H1 (cell line): ENCODE results near the gene RAB2B. TPM values are rescaled to one million over a fixed set of nuclear protein-coding genes. Genes with fewer than 3 reads are reported as not detected.

Experiments used
- CTCF ChIA-PET: fragments of 300-600 bp; sonication (Branson Sonifier 250); formaldehyde crosslinking; loops from one replicate; lab custom pipeline; 2021; ENCODE audit not compliant: partially characterized antibody; lab: Charles Lee
- POLR2A ChIA-PET: fragments of 300-600 bp; sonication (Branson Sonifier 250); formaldehyde crosslinking; loops from one replicate; lab custom pipeline; 2021; ENCODE audit warnings: inconsistent platforms; ENCODE audit not compliant: partially characterized antibody; lab: Charles Lee
- DNase-seq, 2 experiments: peaks; one replicate each; pipeline versions ENCODE4 v3.0.0 to v3.0.0-alpha.2; 2010 to 2022; ENCODE audit warnings: low spot score in 2 of 2, low read depth in 1 of 2, mixed read lengths in 1 of 2
- FAIRE-seq: peaks from 2 replicates; lab custom pipeline; 2011; peaks lifted over from hg19 to GRCh38; lab: Jason Lieb, UNC
- H2AFZ ChIP-seq: 2 replicates; pipeline ENCODE4 v1.8.1; 2012; ENCODE audit warnings: low read length, inconsistent platforms
- H2AK5ac ChIP-seq: 2 replicates; pipeline ENCODE4 v1.6.1; 2013; ENCODE audit warnings: low read depth, low read length
- H2BK120ac ChIP-seq: replicated peaks from 2 replicates; pipeline ENCODE3; 2013; ENCODE audit warnings: low read depth, low read length, inconsistent platforms
- H2BK12ac ChIP-seq: 2 replicates; pipeline ENCODE4 v1.6.1; 2013; ENCODE audit warnings: low read depth, low read length
- H2BK15ac ChIP-seq: 2 replicates; pipeline ENCODE4 v1.6.1; 2013; ENCODE audit warnings: low read length
- H2BK20ac ChIP-seq: 2 replicates; pipeline ENCODE4 v1.6.1; 2013; ENCODE audit warnings: low read length
- H2BK5ac ChIP-seq: 2 replicates; pipeline ENCODE4 v1.6.1; 2013; ENCODE audit warnings: low read depth, low read length
- H3K14ac ChIP-seq: 2 replicates; pipeline ENCODE4 v1.6.1; 2013; ENCODE audit warnings: inconsistent platforms; ENCODE audit not compliant: insufficient read length
- H3K18ac ChIP-seq: 2 replicates; pipeline ENCODE4 v1.6.1; 2013; ENCODE audit warnings: low read length; ENCODE audit errors: extremely low read depth
- H3K23ac ChIP-seq: 2 replicates; pipeline ENCODE4 v1.6.1; 2013; ENCODE audit warnings: inconsistent platforms; ENCODE audit not compliant: insufficient read length
- H3K23me2 ChIP-seq: 2 replicates; pipeline ENCODE4 v1.6.1; 2013; ENCODE audit warnings: low read depth, low read length
- H3K27ac ChIP-seq: 2 replicates; pipeline ENCODE4 v1.6.1; 2011; ENCODE audit warnings: low read depth, low read length, inconsistent platforms
- H3K27me3 ChIP-seq, 4 experiments: replicated peaks in 1 of 4; 1 replicate in 1 of 4; 2 replicates in 3 of 4; pipeline versions ENCODE4 v1.6.1 to v1.8.1; 2011 to 2013; ENCODE audit warnings: low read length in 3 of 4, mild to moderate bottlenecking in 3 of 4, inconsistent platforms in 2 of 4, mixed read lengths in 2 of 4, moderate library complexity in 1 of 4; ENCODE audit not compliant: control insufficient read depth in 3 of 4, insufficient read depth in 3 of 4; ENCODE audit errors: extremely low read depth in 1 of 4
- H3K36me3 ChIP-seq, 4 experiments: 2 replicates each; pipeline versions ENCODE4 v1.6.1 to v1.8.1; 2011 to 2013; ENCODE audit warnings: mild to moderate bottlenecking in 4 of 4, low read length in 3 of 4, moderate library complexity in 2 of 4, control low read depth in 1 of 4, inconsistent platforms in 1 of 4; ENCODE audit not compliant: insufficient read depth in 4 of 4, control insufficient read depth in 2 of 4
- H3K4ac ChIP-seq: replicated peaks from 2 replicates; pipeline ENCODE3; 2013; ENCODE audit warnings: low read length, low read depth, mixed read lengths, inconsistent platforms; ENCODE audit not compliant: insufficient read length
- H3K4me1 ChIP-seq, 4 experiments: replicated peaks in 1 of 4; 1 replicate in 1 of 4; 2 replicates in 3 of 4; pipeline versions ENCODE4 v1.6.1 to v1.8.1; 2011 to 2013; ENCODE audit warnings: low read length in 3 of 4, inconsistent platforms in 2 of 4, mixed read lengths in 1 of 4; ENCODE audit not compliant: insufficient read depth in 4 of 4, control insufficient read depth in 3 of 4
- H3K4me2 ChIP-seq, 2 experiments: 2 replicates each; pipeline versions ENCODE4 v1.6.1 to v1.8.1; 2011 to 2013; ENCODE audit warnings: low read depth in 2 of 2, low read length in 2 of 2, control low read depth in 1 of 2, inconsistent platforms in 1 of 2, mild to moderate bottlenecking in 1 of 2; ENCODE audit not compliant: insufficient read depth in 1 of 2
- H3K4me3 ChIP-seq, 4 experiments: fragments of 200-600, 300-600 bp in 1 of 4; sonication (generic), shearing (Covaris generic), sonication (Bioruptor Twin) in 1 of 4; 2 replicates each; pipeline versions ENCODE4 v1.5.1 to v1.8.1; 2011 to 2016; ENCODE audit warnings: low read length in 4 of 4, low read depth in 3 of 4, control low read depth in 2 of 4, inconsistent platforms in 2 of 4, mild to moderate bottlenecking in 2 of 4, mixed read lengths in 1 of 4, moderate library complexity in 1 of 4; ENCODE audit not compliant: insufficient read depth in 2 of 4; ENCODE audit errors: extremely low read depth in 1 of 4
- H3K56ac ChIP-seq: replicated peaks from 2 replicates; pipeline ENCODE3; 2013; ENCODE audit warnings: low read depth, mild to moderate bottlenecking, mixed read lengths, low read length, inconsistent platforms; ENCODE audit not compliant: insufficient read length
- H3K79me1 ChIP-seq: 2 replicates; pipeline ENCODE4 v1.6.1; 2013; ENCODE audit warnings: low read depth, low read length, control low read depth
- H3K79me2 ChIP-seq, 2 experiments: 2 replicates each; pipeline versions ENCODE4 v1.6.1 to v1.8.1; 2012 to 2013; ENCODE audit warnings: low read length in 2 of 2, mild to moderate bottlenecking in 2 of 2, inconsistent platforms in 1 of 2; ENCODE audit not compliant: insufficient read depth in 2 of 2, control insufficient read depth in 1 of 2
- H3K9ac ChIP-seq, 4 experiments: replicated peaks in 1 of 4; 1 replicate in 1 of 4; 2 replicates in 3 of 4; pipeline versions ENCODE4 v1.6.1 to v1.8.1; 2011 to 2013; ENCODE audit warnings: low read depth in 3 of 4, low read length in 3 of 4, control low read depth in 2 of 4, mild to moderate bottlenecking in 2 of 4, moderate library complexity in 2 of 4, inconsistent platforms in 1 of 4; ENCODE audit errors: extremely low read depth in 1 of 4
- H3K9me3 ChIP-seq, 2 experiments: 2 replicates each; pipeline versions ENCODE4 v1.6.1 to v1.8.1; 2012 to 2013; ENCODE audit warnings: mild to moderate bottlenecking in 2 of 2, moderate library complexity in 2 of 2, control low read depth in 1 of 2, inconsistent platforms in 1 of 2, low read depth in 1 of 2, low read length in 1 of 2, mixed read lengths in 1 of 2; ENCODE audit not compliant: insufficient read depth in 2 of 2
- H4K20me1 ChIP-seq, 2 experiments: replicated peaks in 1 of 2; 2 replicates each; pipeline versions ENCODE3 to v1.8.1; 2011 to 2013; ENCODE audit warnings: inconsistent platforms in 2 of 2, low read length in 2 of 2, mild to moderate bottlenecking in 1 of 2; ENCODE audit not compliant: insufficient read depth in 2 of 2, control insufficient read depth in 1 of 2
- H4K5ac ChIP-seq: 2 replicates; pipeline ENCODE4 v1.6.1; 2013; ENCODE audit warnings: low read length, low read depth, mixed read lengths, inconsistent platforms; ENCODE audit not compliant: insufficient read length
- H4K8ac ChIP-seq: 2 replicates; pipeline ENCODE4 v1.8.0; 2013; ENCODE audit warnings: mild to moderate bottlenecking, moderate library complexity, low read length, inconsistent platforms; ENCODE audit not compliant: insufficient read depth; ENCODE audit errors: extremely low read depth
- H4K91ac ChIP-seq: replicated peaks from 2 replicates; pipeline ENCODE3; 2013; ENCODE audit warnings: low read length, mixed read lengths, inconsistent platforms; ENCODE audit not compliant: insufficient read length
- PHF8 ChIP-seq: fragments of 200-600 bp; sonication (generic); conservative IDR thresholded peaks from 2 replicates; pipeline ENCODE4 v1.7.1; 2012; ENCODE audit warnings: low read depth, mild to moderate bottlenecking, inconsistent platforms, low read length, moderate library complexity
- RAD21 ChIP-seq, 2 experiments: IDR thresholded peaks in 1 of 2; conservative IDR thresholded peaks in 1 of 2; 2 replicates each; pipeline ENCODE4 v1.6.1; 2011; ENCODE audit warnings: low read depth in 2 of 2, low read length in 2 of 2, improper control_type of control experiment in 1 of 2, inconsistent platforms in 1 of 2, mild to moderate bottlenecking in 1 of 2, moderate library complexity in 1 of 2
- WGBS, 2 experiments: shearing (Covaris generic) in 1 of 2; methylation state at CpG; one replicate each; pipeline versions ENCODE4 v1.1.6 to v1.1.7; 2013 to 2015; ENCODE audit warnings: low lambda C conversion rate in 2 of 2, mixed read lengths in 2 of 2, inconsistent platforms in 1 of 2, low coverage in 1 of 2, missing lambda C conversion rate in 1 of 2; ENCODE audit not compliant: insufficient replicate concordance in 2 of 2, insufficient coverage in 1 of 2, insufficient read length in 1 of 2; ENCODE audit errors: extremely low coverage in 1 of 2, missing lambda C conversion rate in 1 of 2; 5-methylcytosine and 5-hydroxymethylcytosine counted together
- polyA plus RNA-seq, 7 experiments: library from polyadenylated mRNA; depleted of rRNA in 3 of 7; stranded (reverse) in 5 of 7; unstranded in 2 of 7; fragments of >200 nt in 5 of 7; fragments of 200-250 nt in 2 of 7; gene quantifications; 1 replicate in 5 of 7; 2 replicates in 1 of 7; 4 replicates in 1 of 7; pipeline versions ENCODE4 v1.2.1 to v1.2.3, GENCODE V29; 2011 to 2013; ENCODE audit warnings: missing spikeins in 2 of 7, mixed read lengths in 2 of 7
- total RNA-seq: library from RNA; stranded (reverse); fragmentation: NEBNext Ultra II Directional; extraction: Animal tissue kit (Norgen Biotek cat#: 25700); gene quantifications from 2 replicates; pipeline ENCODE4 v1.2.1, GENCODE V29; 2021

Gene RAB2B
- total and polyA plus RNA-seq, 2 of the 8 experiments (the other 6 are each of a cell fraction or from before 2014, with no cell fraction given) = 23.4 to 26.1 TPM

- H3K4me2 ChIP-seq = no peak overlapping the region
- peaks cover 27 to 86% (median 67%) of the 10 kb centered on the region in 4 experiments for H3K36me3 ChIP-seq
- no peak overlapping the region for H3K56ac ChIP-seq
- H2BK120ac ChIP-seq = no peak overlapping the region
- DNase-seq = peak in 1 of 2 experiments; percentile 27
- no peak overlapping the region for H2BK12ac ChIP-seq
- no peak overlapping the region for H4K91ac ChIP-seq
- H4K20me1 ChIP-seq = peaks cover 0 to 1% of the 10 kb centered on the region in 2 experiments
- H2AFZ ChIP-seq = no peak overlapping the region
- ChIA-PET CTCF (interaction anchor here (0.6 to 2.6 kb wide), 6 partner anchors 27 to 82 kb away, joined by 3 to 7 read pairs (median 4); no protein-coding TSS in a partner anchor), POLR2A (interaction anchor here (0.6 to 3.4 kb wide), 8 partner anchors 11 to 802 kb away, joined by 3 to 21 read pairs (median 5); partner anchors contain the start of genes METTL3 and SALL2)
- no peaks in the 10 kb centered on the region for H3K79me2 ChIP-seq
- H3K9ac ChIP-seq = no peak overlapping the region
- H4K8ac ChIP-seq = no peak overlapping the region
- H3K4ac ChIP-seq = no peak overlapping the region
- H3K9me3 ChIP-seq = no peaks in the 10 kb centered on the region
- no peak overlapping the region for H2BK5ac ChIP-seq
- FAIRE-seq = no peak
- H4K5ac ChIP-seq = no peak overlapping the region
- no peak overlapping the region for H2BK20ac ChIP-seq
- H3K14ac ChIP-seq = no peak overlapping the region
- no peaks in the 10 kb centered on the region for H3K23me2 ChIP-seq
- H2AK5ac ChIP-seq = no peak overlapping the region
- no peak overlapping the region for H3K27ac ChIP-seq
- H2BK15ac ChIP-seq = no peak overlapping the region
- no peak overlapping the region for H3K4me3 ChIP-seq
- no peaks in the 10 kb centered on the region for H3K27me3 ChIP-seq
- no peak overlapping the region for H3K18ac ChIP-seq
- 97% methylated on average over 2 of the region's 2 CpGs; no CpG with 5 or more reads in 1 of the 2 experiments for WGBS, 2 experiments
- no peaks in the 10 kb centered on the region for H3K79me1 ChIP-seq
- H3K4me1 ChIP-seq = peaks cover 0 to 2% (median 1%) of the 10 kb centered on the region in 4 experiments; a peak in 2 of 7 replicates
- H3K23ac ChIP-seq = no peak overlapping the region
- TF ChIP-seq RAD21 (IDR thresholded peaks at IDR 0.05 in 1 of 2, conservative IDR thresholded peaks at IDR 0.05 in 1 of 2; ENCODE audit: low read depth in 2 of 2, low read length in 2 of 2) = no peak
- no peak for TF ChIP-seq PHF8
Measured at GRCh38 chr14:21496453-21496852, 19.7 kb upstream of the RAB2B start.
